Tibial nerve (tissue), 4 donors: ENCODE data around the gene DMTF1. TPM values are rescaled to one million over a fixed set of nuclear protein-coding genes. Genes with fewer than 3 reads are reported as not detected.
"Not testable (repeated sequence)": the region's sequence is repeated elsewhere in the genome, so short reads cannot be mapped to it uniquely, and the experiment has no call there.

Source experiments
- DNase-seq, 2 donors: peaks; one replicate each; pipeline ENCODE4 v3.0.0-alpha.2; 2019; ENCODE audit warnings: low spot score in 2 of 2
- H3K27ac ChIP-seq, 4 donors: fragments of 200-600 bp; sonication (generic) in 3 of 4; one replicate each; pipeline ENCODE4 v1.5.1; 2017 to 2019; ENCODE audit warnings: mild to moderate bottlenecking in 1 of 4
- H3K27me3 ChIP-seq, 2 donors: fragments of 200-600 bp; sonication (generic) in 1 of 2; one replicate each; pipeline versions ENCODE4 v1.5.1 to v1.6.0; 2017 to 2019
- H3K36me3 ChIP-seq, 3 donors: fragments of 200-600 bp; sonication (generic); one replicate each; pipeline ENCODE4 v1.5.1; 2018 to 2019
- H3K4me1 ChIP-seq, 4 donors: fragments of 200-600 bp; sonication (generic) in 3 of 4; one replicate each; pipeline ENCODE4 v1.5.1; 2017 to 2019
- H3K4me3 ChIP-seq, 4 donors: fragments of 200-600 bp; sonication (generic) in 3 of 4; one replicate each; pipeline ENCODE4 v1.5.1; 2017 to 2019; ENCODE audit warnings: mild to moderate bottlenecking in 1 of 4, moderate library complexity in 1 of 4
- H3K9me3 ChIP-seq, 4 donors: fragments of 200-600 bp; sonication (generic) in 3 of 4; one replicate each; pipeline ENCODE4 v1.5.1; 2017 to 2019
- CTCF ChIP-seq, 5 experiments: fragments of 200-600 bp in 3 of 5; fragments of 450-650 bp in 2 of 5; sonication (generic) in 3 of 5; IDR thresholded peaks; one replicate each; pipeline ENCODE4 v1.5.1; 2016 to 2019; ENCODE audit warnings: antibody characterized with exemption in 5 of 5, mild to moderate bottlenecking in 3 of 5, moderate library complexity in 2 of 5
- EP300 ChIP-seq, 2 donors: sonication (generic); formaldehyde crosslinking; IDR thresholded peaks; one replicate each; pipeline ENCODE4 v1.6.1; 2017; ENCODE audit warnings: antibody characterized with exemption in 2 of 2, mild to moderate bottlenecking in 1 of 2
- POLR2A ChIP-seq, 2 donors: fragments of 450-650 bp; IDR thresholded peaks; one replicate each; pipeline ENCODE4 v1.6.1; 2017; ENCODE audit warnings: antibody characterized with exemption in 2 of 2, mild to moderate bottlenecking in 2 of 2, moderate library complexity in 2 of 2
- WGBS, 2 donors: methylation state at CpG; one replicate each; pipeline ENCODE4 v1.1.5; 2018; 5-methylcytosine and 5-hydroxymethylcytosine counted together
- total RNA-seq, 4 donors: library from RNA; depleted of rRNA; stranded (reverse); fragments of >200 nt; gene quantifications; one replicate each; pipeline ENCODE4 v1.1.0, GENCODE V29; 2016

Gene DMTF1
- total RNA-seq, 4 donors from 2014 or later = 111 to 142 (median 133) TPM

GRCh38 chr7:87202705-87203104 is 50.5 kb downstream of the DMTF1 start:
- no peak for TF ChIP-seq CTCF (IDR thresholded peaks at IDR 0.05)
- TF ChIP-seq POLR2A (IDR thresholded peaks at IDR 0.05) = no peak
- TF ChIP-seq EP300 (IDR thresholded peaks at IDR 0.05) = no peak
- Histone ChIP-seq H3K9me3 (peaks cover 0 to 31% (median 0%) of the 10 kb centered on the region in 4 donors), H3K27ac (no peak overlapping the region), H3K36me3 (peaks cover 0 to 51% (median 0%) of the 10 kb centered on the region in 3 donors), H3K4me3 (no peak overlapping the region), H3K4me1 (peaks cover 0 to 20% (median 8%) of the 10 kb centered on the region in 4 donors), H3K27me3 (no peaks in the 10 kb centered on the region)
- no peak for DNase-seq
- WGBS, 2 donors = 90 to 92% methylated on average over 2 of the region's 2 CpGs

GRCh38 chr7:87203929-87204328 is 51.7 kb downstream of the DMTF1 start:
- DNase-seq, H3K27ac ChIP-seq, H3K4me3 ChIP-seq, H3K27me3 ChIP-seq: not testable (repeated sequence)
- H3K36me3 ChIP-seq = peaks cover 0 to 49% (median 0%) of the 10 kb centered on the region in 3 donors
- 82 to 84% methylated on average over 4 of the region's 4 CpGs for WGBS, 2 donors
- H3K4me1 ChIP-seq = peaks cover 0 to 17% (median 8%) of the 10 kb centered on the region in 4 donors
- H3K9me3 ChIP-seq = peaks cover 0 to 31% (median 0%) of the 10 kb centered on the region in 4 donors

GRCh38 chr7:87204933-87205332 is 52.7 kb downstream of the DMTF1 start:
- 63 to 67% methylated on average over 3 of the region's 3 CpGs for WGBS, 2 donors

GRCh38 chr7:87205701-87206100 is 53.4 kb downstream of the DMTF1 start:
- H3K36me3 ChIP-seq = peaks cover 0 to 41% (median 0%) of the 10 kb centered on the region in 3 donors
- 95 to 96% methylated on average over 3 of the region's 3 CpGs for WGBS, 2 donors
- not testable (repeated sequence) for H3K27ac ChIP-seq, DNase-seq, H3K27me3 ChIP-seq, H3K4me3 ChIP-seq
- H3K4me1 ChIP-seq = peaks cover 0 to 14% (median 8%) of the 10 kb centered on the region in 4 donors
- H3K9me3 ChIP-seq = peaks cover 0 to 31% (median 0%) of the 10 kb centered on the region in 4 donors

More at GRCh38 chr7:87204933-87205332, 52.7 kb downstream of the DMTF1 start:
- TF ChIP-seq POLR2A (IDR thresholded peaks at IDR 0.05) (no peak), EP300 (IDR thresholded peaks at IDR 0.05) (no peak)
- Histone ChIP-seq H3K4me1 (peaks cover 0 to 17% (median 8%) of the 10 kb centered on the region in 4 donors), H3K9me3 (peaks cover 0 to 31% (median 0%) of the 10 kb centered on the region in 4 donors), H3K27me3 (no peaks in the 10 kb centered on the region), H3K36me3 (peaks cover 0 to 48% (median 0%) of the 10 kb centered on the region in 3 donors), H3K4me3 (no peak overlapping the region), H3K27ac (no peak overlapping the region)
- no peak for DNase-seq

- no peak for DNase-seq
- Histone ChIP-seq H3K27ac (no peak overlapping the region), H3K4me3 (no peak overlapping the region), H3K4me1 (peaks cover 0 to 14% (median 8%) of the 10 kb centered on the region in 4 donors), H3K9me3 (peaks cover 0 to 31% (median 0%) of the 10 kb centered on the region in 4 donors), H3K27me3 (no peaks in the 10 kb centered on the region), H3K36me3 (peaks cover 0 to 39% (median 0%) of the 10 kb centered on the region in 3 donors)
- TF ChIP-seq CTCF (IDR thresholded peaks at IDR 0.05) (no peak), EP300 (IDR thresholded peaks at IDR 0.05) (no peak), POLR2A (IDR thresholded peaks at IDR 0.05) (no peak)
- 100% methylated on average over 1 of the region's 1 CpG for WGBS, 2 donors
Observed at GRCh38 chr7:87206361-87206760, 54.1 kb downstream of the DMTF1 start.

- no peak for TF ChIP-seq POLR2A (IDR thresholded peaks at IDR 0.05)
- no peak for TF ChIP-seq CTCF (IDR thresholded peaks at IDR 0.05)
- no peak for TF ChIP-seq EP300 (IDR thresholded peaks at IDR 0.05)
- no peak for DNase-seq
- WGBS, 2 donors = 89 to 90% methylated on average over 17 of the region's 18 CpGs
- H3K36me3 ChIP-seq = peaks cover 0 to 38% (median 0%) of the 10 kb centered on the region in 3 donors
- no peak overlapping the region for H3K27ac ChIP-seq
- peaks cover 0 to 24% (median 12%) of the 10 kb centered on the region in 4 donors for H3K4me1 ChIP-seq
- no peak overlapping the region for H3K4me3 ChIP-seq
- H3K27me3 ChIP-seq = no peaks in the 10 kb centered on the region
- H3K9me3 ChIP-seq = peaks cover 0 to 27% (median 0%) of the 10 kb centered on the region in 4 donors
Observed at GRCh38 chr7:87209295-87209924, 57.2 kb downstream of the DMTF1 start.
